M059J (cell line): ENCODE results near the gene TCF4. TPM values are rescaled to one million over a fixed set of nuclear protein-coding genes. Genes with fewer than 3 reads are reported as not detected.

ENCODE experiments used
- DNase-seq: peaks from one replicate; pipeline ENCODE4 v3.0.0-alpha.2; 2012; ENCODE audit warnings: low read depth
- total RNA-seq: library from RNA; depleted of rRNA; stranded (reverse); fragments of >200 nt; shearing (Covaris generic); gene quantifications from 2 replicates; pipeline ENCODE4 v1.2.3, GENCODE V29; 2014

The TCF4 gene
- total RNA-seq, 1 experiment from 2014 or later: 57.2 TPM

- DNase-seq: no peak
Measured at GRCh38 chr18:55236150-55236931, 351.7 kb downstream of the TCF4 start.

GRCh38 chr18:55235094-55235461 is 352.9 kb downstream of the TCF4 start:
- no peak for DNase-seq

GRCh38 chr18:55234366-55235093 is 353.5 kb downstream of the TCF4 start:
- DNase-seq: peak; percentile 63

GRCh38 chr18:55233857-55234256 is 354.1 kb downstream of the TCF4 start:
- no peak for DNase-seq

DNA sequence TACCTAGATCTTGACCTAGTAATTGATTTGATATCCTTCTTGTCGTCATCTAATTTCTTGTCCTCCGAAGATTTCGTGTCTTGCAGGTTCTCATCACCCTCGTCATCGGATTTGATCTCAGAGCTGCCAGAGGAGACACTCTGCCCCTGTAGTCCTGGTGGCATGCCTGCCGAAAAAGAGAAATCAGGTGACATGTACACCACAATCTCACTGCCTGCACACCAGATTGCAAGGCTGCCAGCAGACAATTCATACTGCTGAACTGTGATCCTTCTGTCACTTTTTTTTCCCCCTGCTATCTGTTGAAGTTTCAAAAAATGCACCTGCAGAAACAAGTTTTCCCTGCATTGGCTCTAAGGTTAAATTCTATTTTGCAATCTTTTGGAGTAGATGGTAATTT is 355.5 kb downstream of the TCF4 start:
- no peak for DNase-seq

- peak; percentile 16 for DNase-seq
Measured at GRCh38 chr18:55229682-55230081, 358.3 kb downstream of the TCF4 start.

DNA sequence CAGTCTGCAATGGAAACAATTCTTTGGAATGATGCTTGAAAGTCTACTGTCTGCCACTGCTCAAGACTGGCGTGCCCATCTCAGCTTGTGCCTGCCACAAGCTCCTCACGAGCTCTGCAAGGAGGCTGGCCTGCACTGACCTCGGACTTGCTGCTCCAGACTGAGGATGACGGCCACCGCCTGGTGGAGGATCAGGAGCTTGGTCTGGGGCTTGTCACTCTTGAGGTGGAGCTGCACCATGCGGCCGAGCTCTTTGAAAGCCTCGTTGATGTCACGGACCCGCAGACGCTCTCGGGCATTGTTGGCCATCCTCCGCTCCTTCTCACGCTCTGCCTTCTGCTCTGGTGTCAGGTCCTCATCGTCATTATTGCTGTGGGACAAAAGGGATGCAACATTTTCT is 359.3 kb downstream of the TCF4 start:
- DNase-seq: no peak

GRCh38 chr18:55228191-55228590 is 359.8 kb downstream of the TCF4 start:
- DNase-seq: peak; percentile 36

GRCh38 chr18:55227771-55228170 is 360.2 kb downstream of the TCF4 start:
- no peak for DNase-seq

- DNase-seq: no peak
Measured at GRCh38 chr18:55226044-55226443, 361.9 kb downstream of the TCF4 start.

- DNase-seq: no peak
Measured at GRCh38 chr18:55224086-55224625, 363.8 kb downstream of the TCF4 start.

- DNase-seq: no peak
Measured at GRCh38 chr18:55221622-55222021, 366.4 kb downstream of the TCF4 start.

- no peak for DNase-seq
Measured at GRCh38 chr18:55220523-55220922, 367.5 kb downstream of the TCF4 start.

DNA sequence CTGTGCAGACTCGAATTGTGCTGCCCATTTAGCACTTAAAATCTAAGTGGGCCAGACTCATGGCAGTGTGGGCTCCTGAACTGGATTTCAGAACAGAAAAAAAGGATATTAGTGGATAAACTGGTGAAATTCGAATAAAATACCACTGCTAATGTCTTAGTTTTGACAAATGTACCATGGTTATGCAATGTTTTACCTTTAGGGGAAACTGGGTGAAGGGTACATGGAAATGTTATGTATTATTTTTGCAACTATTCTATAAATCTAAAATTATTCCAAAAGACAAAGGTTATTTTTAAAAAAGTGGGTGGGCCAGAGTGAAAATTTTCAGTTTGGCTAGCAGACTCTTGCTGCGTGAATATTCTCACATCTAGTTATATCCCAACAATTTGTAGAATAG is 368.2 kb downstream of the TCF4 start:
- DNase-seq: no peak

DNA sequence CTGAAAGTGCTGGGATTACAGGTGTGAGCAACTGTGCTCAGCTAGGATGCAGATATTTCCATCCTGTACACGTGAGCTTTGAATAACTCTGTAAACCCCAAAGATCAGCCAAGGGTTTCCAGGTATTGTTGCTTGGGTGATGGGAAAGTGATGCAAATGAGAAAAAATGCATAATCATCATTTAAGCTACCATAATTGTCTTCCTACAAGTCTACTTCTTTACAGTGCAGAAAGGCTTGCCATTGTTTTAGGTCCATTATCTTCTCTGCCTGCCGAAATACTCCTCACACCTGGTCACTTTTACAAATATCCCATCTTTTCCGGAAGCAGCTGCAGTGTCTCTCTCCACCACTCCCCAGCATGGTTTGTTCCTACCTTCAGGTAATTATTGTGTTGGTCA is 368.9 kb downstream of the TCF4 start:
- DNase-seq: no peak

DNA sequence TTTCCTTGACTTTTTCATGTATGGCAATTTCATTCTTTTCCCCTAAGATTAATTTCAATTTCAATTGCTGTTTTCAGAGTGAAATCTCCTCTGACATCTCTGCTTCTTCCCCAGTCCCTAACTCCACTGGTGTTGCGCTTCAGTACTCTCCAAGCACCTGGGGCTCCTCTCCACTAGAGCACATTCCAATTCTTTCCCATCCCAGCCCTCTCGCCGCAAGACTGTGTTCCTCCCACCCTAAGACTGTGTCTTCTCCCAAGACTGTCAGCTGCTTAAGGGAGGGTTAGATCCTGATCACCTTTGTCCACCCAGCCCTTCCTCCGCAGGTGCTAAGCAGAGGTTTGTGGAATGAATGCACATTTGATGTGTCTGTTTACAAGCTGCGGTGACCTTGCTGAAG is 373.0 kb downstream of the TCF4 start:
- no peak for DNase-seq

GRCh38 chr18:55214534-55214933 is 373.5 kb downstream of the TCF4 start:
- no peak for DNase-seq

- DNase-seq: no peak
Measured at GRCh38 chr18:55213586-55213985, 374.4 kb downstream of the TCF4 start.

GRCh38 chr18:55206927-55207326 is 381.1 kb downstream of the TCF4 start:
- peak; percentile 51 for DNase-seq

DNA sequence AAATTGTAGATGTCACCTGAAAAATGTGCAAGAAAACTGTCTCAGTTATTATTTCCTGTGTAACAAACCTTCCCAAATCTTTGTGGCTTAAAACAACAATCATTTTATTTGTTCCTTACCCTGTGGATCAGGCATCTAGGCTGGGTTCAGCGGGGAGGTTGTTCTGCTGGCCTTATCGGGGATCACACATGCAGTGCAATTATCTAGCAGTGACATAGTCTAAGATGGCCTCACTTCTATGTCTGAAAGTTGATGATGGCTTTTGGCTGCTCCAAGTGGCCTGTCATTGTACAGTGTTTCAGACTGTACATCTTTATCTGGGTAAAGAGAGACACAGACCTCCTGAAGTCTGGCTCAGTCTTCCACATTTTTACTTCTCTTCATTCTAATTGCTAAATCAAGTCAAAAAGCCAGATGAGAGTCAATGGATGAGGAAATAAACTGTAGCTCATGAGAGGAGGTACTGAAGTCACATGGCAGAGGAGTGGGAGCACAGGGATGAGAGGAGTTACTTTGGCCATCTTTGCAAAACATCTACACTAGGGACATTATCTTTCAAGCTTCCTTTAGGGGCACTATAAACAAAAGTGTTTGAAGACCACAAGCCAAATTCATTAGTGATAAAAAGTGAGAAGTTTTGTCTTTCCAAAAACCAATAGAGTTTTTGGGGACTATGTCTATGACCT is 385.6 kb downstream of the TCF4 start:
- no peak for DNase-seq

DNA sequence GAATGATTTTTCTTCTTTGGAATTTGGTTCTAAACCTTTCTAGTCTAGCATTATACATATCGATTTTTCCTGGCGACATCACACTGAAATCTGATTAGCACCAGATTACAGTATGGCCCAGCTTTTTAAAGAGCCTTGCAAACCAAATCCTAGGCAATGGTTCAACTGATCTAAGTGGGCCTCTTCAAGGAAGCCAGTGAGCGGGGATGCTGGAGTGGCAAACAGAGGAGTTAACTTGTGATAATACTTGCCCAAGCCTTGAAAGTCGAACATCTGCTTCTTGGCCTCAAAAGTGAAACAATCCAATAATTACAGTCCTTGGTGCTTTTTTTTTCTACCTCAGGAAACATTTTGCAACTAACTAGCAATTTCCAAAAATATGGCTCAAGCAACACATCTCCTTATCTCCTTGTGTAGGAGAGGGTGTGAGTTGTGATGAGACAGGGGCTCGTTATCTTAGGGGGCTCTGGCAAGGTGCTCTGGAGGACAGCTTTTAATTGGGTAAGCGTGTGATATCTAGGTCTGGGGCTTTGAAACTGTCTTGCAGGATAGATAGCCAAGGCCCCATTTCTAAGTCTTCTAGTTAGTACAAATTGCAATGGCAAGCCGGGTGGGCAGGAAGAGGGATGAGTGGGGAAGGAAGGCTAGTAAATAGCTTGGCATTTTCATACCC is 388.6 kb downstream of the TCF4 start:
- DNase-seq: no peak

DNA sequence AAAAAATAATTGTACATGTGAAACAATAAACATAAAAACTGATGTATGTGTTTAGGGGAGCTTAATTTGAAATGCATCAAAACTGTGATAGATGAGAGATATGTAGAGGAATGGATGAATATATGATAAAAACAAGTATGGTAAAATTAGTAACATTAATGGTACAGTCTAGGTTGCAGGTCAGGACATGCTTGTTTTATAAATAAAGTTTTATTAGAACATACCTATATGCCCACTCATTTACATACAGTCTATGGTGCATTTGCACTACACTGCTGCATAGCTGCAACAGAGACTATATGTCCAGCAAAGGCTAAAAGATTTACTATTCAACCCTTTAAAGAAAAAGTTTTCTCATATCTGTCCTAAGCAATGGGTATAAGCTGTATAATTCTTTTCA is 392.1 kb downstream of the TCF4 start:
- no peak for DNase-seq
